Body of pancreas (tissue), 4 donors: ENCODE results near the gene ZNF594.

Source experiments
- POLR2A ChIP-seq, 3 donors: fragments of 450-650 bp; IDR thresholded peaks; one replicate each; pipeline ENCODE4 v1.6.1; 2016; ENCODE audit warnings: antibody characterized with exemption in 3 of 3, mild to moderate bottlenecking in 2 of 3
- TF ChIP-seq, protein P1 (sequence below), 7 experiments: fragments of 450-650 bp in 4 of 7; fragments of 200-600 bp in 3 of 7; sonication (generic) in 3 of 7; IDR thresholded peaks; one replicate each; pipeline ENCODE4 v1.5.1; 2016 to 2019; ENCODE audit warnings: antibody characterized with exemption in 7 of 7

DNA sequence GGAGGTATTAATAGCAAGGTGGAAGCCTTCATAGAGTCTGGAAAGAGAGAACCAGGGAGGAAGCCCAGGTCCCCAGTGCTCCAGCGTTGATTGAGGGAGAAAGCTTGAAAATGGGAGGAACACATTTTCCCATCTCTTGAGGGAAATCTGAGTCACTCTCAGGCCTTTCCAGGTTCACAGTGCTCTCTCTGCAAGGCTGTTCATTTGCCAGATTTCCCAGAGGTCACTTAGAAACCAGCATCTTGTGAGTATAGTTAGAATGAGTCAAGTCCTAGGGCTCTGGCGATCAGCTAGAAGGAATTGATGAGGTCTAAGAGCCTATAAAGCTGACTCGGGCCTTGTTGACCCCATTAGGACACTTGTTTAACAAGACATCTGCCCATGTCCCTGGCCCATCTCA is 17.7 kb upstream of the ZNF594 start:
- no peak for TF ChIP-seq POLR2A (IDR thresholded peaks at IDR 0.05)
- TF ChIP-seq, protein P1, sequence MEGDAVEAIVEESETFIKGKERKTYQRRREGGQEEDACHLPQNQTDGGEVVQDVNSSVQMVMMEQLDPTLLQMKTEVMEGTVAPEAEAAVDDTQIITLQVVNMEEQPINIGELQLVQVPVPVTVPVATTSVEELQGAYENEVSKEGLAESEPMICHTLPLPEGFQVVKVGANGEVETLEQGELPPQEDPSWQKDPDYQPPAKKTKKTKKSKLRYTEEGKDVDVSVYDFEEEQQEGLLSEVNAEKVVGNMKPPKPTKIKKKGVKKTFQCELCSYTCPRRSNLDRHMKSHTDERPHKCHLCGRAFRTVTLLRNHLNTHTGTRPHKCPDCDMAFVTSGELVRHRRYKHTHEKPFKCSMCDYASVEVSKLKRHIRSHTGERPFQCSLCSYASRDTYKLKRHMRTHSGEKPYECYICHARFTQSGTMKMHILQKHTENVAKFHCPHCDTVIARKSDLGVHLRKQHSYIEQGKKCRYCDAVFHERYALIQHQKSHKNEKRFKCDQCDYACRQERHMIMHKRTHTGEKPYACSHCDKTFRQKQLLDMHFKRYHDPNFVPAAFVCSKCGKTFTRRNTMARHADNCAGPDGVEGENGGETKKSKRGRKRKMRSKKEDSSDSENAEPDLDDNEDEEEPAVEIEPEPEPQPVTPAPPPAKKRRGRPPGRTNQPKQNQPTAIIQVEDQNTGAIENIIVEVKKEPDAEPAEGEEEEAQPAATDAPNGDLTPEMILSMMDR (IDR thresholded peaks at IDR 0.05), result no peak
